GM18505 (cell line): Measurements from ENCODE around the gene ZDHHC11.

Experiments used
- ATAC-seq: cut with Tn5 transposase; IDR thresholded peaks from one replicate; pipeline ENCODE4 v1.9.1; 2021; ENCODE audit not compliant: unreplicated experiment
- POLR2A ChIP-seq: IDR thresholded peaks from 4 replicates; pipeline ENCODE4 v1.6.1; 2011; ENCODE audit warnings: borderline replicate concordance; ENCODE audit not compliant: insufficient read depth, insufficient read length; ENCODE audit errors: extremely low read depth

The ZDHHC11 gene

DNA sequence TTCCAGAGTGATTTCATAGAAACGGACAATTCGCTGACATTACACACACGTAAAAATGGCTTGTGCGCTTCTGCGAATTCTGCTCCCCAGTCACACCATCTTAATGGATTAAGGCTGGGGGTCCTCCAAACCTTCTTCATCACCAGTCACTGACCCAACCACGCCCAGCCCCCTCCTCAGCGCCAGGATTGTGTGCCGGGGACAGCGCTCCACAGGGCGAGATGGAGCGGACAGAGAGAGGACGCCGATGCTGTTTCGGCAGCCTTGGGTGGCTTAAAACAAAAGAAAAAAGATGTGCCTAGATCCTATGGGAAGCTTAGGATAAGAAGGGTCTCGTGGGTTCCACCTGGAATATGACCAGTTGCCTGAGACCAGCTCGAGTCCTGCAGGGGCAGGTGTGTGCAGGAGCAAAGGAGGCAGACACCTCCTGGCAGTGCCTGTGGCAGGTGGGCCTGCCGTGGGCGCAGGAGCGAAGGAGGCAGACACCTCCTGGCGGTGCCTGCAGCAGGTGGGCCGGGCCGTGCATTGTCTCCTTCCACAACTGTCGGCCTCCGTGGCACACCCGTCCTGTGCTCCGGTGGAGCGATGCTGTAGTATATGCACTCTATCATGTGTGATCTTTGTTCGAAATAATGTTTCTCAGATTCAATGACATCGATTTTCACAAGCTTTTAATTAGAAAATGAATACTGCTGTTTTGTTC, 21.0 kb upstream of the ZDHHC11 start:
- no peak for ATAC-seq
- TF ChIP-seq POLR2A: no peak

DNA sequence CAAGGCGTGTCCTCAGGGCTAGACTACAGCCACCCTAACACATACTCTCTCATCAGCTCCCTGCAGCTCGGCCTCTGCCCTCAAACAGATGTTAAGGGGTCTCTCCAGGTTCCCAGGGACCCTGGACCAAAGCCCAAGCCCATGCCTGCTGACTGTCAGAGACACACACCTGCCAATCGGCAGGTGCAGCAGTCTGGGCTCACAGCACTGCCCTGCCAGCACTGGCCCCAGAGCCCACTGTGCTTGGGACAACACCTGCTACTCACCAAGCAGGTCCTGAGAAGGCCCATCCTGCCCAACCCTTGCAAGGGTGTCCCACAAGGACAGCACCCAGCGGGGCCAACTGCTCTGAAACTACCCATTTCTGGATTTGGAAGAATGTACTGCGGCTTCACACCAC, 20.2 kb upstream of the ZDHHC11 start:
- no peak for TF ChIP-seq POLR2A
- no peak for ATAC-seq

DNA sequence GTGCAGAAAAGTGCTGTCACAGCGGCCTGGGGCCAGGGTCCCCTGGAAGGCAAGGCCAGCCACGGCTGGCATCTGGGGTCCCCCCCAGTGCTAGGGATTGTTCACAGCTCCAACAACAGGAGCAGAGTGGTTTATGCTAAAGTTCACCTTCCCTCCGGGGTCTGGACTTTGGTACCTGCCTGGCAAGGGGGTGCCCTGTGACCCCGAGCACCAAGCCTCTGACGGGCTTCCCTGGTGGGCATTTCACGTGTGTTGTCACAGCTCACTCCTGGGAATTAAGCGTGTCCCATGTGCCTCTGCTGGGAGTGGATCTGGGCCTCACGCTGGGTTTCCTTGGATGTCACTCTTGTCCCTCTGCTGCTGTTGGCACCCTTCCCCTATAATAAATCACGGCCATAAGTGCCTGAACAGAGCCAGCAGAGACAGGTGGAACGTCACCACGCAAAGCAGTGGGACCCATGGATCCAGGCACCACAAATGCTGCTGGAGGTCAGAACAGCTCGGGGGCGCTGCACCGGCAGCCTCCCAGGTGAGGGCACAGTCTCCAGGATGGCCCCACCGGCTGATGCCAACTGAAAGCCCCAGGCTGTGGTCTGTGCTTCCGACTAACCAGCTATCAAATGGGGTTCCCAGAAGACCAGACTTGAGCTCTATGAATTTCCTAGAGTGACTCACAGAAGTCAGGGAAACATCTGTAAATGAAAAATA, 17.8 kb upstream of the ZDHHC11 start:
- ATAC-seq: no peak

DNA sequence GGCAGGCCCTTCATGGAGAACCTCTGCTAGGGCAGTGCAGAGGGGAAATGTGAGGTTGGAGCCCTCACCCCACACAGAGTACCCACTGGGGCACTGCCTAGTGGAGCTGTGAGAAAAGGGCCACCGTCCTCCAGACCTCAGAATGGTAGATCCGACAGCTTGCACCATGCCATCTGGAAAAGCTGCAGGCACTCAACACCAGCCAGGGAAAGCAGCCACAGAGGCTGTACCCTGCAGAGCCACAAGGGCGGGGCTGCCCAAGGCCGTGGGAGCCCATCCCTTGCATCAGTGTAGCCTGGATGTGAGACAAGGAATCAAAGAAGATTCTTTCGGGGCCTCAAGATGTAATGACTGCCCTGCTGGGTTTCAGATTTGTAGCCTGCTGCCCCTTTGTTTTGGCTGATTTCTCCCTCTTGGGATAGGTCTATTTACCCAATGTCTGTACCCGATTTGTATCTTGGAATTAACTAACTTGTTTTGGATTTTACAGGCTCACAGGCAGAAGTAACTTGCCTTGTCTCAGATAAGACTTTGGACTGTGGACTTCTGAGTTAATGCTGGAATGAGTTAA, 16.6 kb upstream of the ZDHHC11 start:
- no peak for TF ChIP-seq POLR2A
- no peak for ATAC-seq

More for the DNA sequence above, 17.8 kb upstream of the ZDHHC11 start:
- TF ChIP-seq POLR2A: no peak

DNA sequence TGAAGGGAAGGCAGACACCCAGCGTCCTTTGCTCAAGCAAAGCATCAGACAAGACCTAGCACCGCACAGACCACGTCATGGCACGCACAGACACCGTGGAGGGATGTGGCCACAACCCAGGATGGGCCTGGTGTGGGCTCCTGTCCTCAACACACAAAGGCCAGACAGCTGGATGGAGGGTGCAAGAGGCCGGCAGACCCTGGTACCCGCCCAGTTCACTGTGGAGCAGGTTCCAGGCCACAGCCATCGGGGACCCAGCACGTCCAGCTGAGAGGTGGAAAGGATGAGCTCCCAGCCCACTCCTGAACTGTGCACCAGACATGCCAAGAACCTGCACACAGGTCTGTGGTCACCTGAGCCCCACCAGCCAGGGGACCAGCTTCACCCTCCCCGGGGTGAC, 15.0 kb upstream of the ZDHHC11 start:
- TF ChIP-seq POLR2A: no peak
- ATAC-seq: no peak

DNA sequence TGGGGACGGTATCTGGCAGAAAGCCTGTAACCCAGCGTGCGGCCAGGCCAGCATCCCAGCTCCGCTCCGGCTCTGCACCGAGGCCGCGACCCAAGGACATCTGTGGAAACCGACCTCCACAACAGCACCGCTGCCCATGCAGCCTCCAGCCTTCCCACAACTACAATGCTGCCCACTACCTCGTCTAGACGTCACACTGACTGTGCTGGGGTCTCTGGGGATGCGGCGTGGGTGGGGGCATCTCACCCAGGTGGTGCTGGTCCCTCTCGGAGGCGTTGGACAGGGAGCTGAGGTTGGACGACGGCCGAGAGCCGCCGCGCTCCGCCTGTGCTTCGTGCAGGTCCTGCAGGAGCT, 14.4 kb upstream of the ZDHHC11 start:
- no peak for TF ChIP-seq POLR2A
- ATAC-seq: no peak

DNA sequence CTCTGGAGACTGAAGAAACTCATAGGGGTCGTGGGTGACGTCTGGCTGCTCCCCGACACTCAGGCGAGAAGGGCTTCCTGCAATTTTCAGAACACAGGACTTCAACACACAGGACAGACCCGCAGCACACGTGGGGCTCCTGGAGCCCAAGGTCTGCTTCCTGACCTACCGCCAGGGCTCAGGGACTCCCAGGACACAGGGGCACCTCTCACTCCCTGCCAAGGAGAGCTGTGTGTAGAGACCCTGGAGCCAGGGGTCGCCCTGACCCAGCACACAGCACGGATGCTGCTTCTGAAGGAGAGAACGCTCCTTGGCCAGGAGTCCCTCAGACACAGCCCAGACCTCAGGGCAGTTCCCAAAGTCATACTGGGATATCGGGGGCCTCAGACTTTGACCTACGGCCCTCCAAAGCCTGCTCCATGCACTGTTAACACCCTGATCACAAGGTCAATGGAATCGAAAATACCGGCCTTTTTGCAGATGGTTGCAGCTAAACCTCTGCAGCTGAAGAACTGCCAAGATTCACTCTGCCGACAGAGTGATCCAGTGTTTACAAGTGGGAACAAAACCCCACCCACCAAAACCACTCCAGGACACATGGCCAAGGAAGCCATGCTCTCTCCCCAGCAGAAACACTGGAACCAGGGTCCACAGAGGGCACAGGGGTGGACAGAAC, 13.8 kb upstream of the ZDHHC11 start:
- ATAC-seq: no peak
- TF ChIP-seq POLR2A: no peak

DNA sequence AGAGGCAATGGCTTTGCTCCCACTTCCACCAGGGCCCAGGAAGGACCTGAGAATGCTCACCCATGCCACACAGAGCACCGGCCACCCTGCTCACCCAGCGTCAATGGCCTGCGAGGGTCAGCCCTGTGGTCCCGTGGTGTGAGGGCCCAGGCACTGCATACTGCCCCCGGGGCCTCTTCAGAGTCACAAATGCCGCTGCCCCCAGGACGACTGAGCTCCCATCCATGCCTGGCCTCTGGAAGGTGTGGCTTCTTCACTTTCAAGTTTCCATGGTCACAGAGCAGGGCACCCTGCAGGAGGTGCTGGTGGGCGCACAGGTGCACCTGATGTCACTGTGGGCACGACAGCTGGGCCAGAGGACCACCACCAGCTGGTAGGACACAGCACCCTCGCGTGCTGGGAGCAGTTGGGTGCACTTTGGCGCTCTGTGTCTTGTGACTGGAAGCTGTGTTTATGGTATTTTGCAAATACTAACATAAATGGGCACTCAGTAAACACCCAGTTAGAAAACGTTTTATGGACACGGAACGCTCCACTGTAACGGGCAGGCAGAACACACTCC, 12.5 kb upstream of the ZDHHC11 start:
- ATAC-seq: no peak
- no peak for TF ChIP-seq POLR2A

DNA sequence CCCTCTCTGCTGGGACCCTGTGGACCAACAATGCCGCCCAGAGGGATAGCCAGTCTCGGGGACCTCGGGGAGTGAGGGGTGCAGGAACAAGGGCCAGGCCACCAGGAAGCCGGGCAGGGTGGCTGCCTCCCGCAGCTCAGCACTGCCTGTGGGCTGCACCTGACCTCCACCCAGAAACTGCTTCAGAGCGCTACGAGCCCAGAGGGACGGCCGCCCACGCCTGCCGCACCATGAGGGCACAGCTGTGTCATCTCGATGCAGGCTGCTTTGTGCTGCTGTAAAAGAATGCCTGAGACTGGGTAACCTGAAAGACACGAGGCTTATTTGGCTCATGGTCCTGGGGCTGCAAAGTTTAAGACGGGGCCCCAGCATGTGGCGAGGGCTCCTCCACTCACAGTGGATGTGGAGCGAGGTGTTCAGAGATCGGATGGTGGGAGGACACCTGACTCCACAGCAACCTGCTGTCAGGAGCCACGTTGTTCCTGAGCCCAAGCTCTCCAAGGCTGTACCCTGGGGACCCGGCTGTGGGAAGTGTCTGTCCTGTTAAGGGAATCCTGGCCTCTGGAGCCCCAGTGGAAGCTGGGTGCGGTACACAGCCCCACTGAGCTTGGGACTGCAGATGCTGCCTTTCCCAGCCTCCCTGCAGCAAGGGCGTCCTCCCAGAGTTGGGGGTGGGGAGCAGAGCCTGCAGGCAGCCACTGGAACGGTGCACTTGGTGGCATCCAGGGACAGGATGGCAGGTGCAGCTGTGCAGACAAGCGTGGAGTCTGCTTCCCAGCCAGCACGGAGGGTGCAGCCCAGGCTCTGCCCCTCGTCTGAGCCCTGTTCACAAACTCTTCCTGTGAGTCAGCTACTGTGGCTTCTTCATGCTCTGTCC, 11.8 kb upstream of the ZDHHC11 start:
- no peak for TF ChIP-seq POLR2A
- no peak for ATAC-seq

DNA sequence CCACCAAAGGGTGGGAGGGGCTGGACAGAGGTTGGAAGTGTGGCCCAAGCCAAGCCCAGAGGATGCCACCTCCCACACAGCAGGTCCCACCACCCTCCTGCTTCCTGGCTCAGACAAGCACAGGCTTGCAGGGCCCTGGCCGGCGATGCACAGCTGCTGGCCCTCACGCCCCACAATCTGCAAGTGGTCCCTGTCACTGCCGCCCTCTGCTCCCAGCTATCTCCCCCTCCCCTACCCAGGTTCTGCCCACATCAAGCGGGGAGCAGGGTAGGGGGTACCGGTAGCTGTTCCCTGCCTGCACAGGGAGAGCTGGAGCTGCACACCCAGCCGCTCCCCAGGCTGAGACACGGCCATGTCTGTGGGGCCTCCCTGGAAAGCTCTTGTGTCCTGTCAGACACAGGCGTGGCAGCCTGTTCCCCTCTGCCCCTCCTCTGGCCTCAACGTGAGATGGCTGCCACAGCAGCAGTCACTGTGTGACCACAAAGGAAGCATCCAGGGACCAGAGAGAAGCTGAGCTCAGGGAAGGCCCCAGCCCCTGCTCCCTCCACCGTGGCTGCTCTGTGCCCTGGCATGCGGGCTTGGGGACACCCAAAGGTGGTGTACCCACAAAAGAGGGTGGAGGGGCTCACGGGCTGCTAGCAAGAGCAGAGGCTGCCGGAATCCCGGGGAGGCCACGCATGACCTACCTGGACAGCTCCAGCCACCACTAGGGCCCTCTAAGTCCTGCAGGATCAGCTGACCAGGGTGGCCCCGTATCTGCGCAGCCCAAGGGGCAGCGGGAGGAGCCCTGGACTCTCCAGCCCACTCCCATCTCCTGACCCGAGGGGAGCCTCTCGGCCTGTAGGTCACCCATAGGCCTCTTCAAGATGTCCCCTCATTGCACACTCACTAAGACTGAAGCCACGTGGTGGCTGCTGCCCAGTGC, 10.9 kb upstream of the ZDHHC11 start:
- ATAC-seq: no peak
- no peak for TF ChIP-seq POLR2A

DNA sequence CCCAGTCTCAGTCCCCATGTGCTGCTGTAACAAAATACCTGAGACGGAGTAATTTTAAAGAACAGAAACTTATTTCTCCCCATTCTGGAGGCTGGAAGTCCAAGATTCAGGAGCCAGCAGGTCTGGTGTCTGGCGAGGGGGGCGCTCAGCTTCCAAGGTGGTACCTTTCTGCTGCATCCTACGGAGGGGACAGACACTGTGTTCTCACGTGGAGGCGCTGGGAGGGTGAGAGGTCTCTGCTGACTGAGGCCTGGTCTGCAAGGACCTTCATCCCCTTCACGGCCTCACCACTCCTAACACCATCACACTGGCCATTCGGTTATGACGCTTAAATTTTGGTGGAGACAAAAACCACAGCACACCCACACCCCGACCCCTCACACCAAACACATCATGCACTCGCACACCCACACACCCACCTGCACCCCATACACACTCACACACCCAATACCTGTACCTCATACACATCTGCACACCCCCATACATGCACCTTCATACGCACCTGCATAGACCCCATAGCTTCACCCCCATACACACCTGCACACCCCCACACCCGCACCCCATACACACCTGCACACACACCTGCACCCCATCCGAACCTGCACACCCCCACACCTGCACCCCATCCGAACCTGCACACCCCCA, 9.8 kb upstream of the ZDHHC11 start:
- ATAC-seq: no peak
- TF ChIP-seq POLR2A: no peak

DNA sequence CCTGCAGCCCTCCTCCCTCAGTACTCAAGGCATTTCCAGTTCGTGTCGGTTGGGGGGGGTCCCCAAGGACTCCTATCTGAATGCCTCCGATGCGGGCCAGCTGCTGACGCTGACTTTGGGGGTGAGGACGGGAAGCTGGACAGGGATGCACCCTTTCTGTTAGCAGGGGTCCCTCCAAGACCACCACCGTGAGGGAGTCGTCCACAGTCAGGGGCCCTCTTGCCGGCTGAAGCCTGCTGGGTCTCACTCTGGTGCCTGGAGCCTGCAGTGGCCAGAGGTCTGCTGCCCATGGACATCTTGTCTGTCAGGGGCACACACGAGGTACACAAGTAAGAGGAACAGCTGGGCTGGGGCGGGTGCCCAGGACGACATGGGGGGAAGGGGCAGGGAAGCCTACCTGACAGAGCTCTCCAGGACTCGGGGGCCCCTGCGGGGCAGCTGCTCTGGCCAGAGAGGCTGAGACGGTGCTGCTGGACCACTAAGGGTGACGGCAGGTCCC, 9.1 kb upstream of the ZDHHC11 start:
- no peak for ATAC-seq
- no peak for TF ChIP-seq POLR2A

DNA sequence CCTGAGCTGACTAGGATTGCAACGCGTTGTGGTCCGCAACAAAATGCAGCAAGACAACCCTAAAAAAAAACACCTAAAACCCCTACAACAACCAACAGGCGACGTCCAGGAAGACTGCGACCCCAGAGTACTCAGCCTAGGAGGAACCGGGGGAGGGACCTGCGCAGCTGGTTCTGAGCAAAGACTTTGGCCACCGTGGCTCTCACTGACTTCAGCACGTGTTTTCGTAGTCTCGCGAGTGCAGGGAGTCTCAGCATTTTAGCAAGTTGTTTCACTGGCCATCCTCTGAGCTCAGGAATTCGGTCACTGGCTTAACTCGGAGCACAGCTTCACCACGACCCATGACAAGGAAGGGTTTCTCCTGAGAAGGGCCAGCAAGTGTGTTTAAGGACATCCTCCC, 8.6 kb upstream of the ZDHHC11 start:
- ATAC-seq: no peak
- no peak for TF ChIP-seq POLR2A
